D341Med (cell line): ENCODE measurements around the gene KDM1B.

Source experiments
- DNase-seq: peaks from one replicate; pipeline ENCODE4 v3.0.0; 2012; ENCODE audit warnings: low spot score

Gene KDM1B

DNA sequence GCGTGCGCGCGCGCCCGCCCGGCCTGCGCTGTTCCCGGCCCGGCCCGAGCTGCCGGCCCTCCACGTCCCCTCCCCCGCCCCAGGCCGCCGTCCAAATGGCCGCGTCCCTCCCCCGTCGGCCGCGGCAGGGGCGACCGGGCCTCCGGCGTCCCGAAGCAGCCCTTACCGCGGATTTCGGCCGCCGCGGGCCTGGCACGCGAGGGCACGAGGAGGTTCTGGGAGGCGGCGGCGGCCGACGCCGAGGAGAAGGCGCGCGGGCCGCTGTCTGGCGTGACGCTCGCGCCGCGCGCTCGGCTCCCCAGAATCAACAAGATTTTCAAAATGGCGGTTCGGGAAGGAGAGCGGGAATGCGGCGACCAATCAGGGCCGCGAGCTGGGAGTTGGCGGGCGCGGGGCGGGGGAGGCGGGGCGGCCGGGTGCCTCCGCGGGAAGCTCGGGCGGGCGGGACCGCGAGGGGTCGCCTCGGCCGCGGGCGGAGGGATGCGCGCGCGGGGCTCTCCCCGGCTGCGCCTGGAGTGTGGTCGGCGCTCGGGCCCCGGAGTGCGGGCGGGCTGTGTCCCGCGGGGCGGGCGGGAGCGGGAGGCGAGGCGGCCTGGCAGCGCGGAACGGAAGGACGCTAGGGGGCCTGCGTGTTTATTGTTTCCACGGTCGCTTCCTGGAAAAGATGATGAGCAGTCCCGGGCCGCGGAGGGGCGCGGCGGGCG is 109.1 kb downstream of the KDM1B start, which contains the start of gene DEK:
TSS of gene DEK (minus strand) at position 312 of the 704 bp plus-strand sequence. CDS start 543 bp downstream, outside the sequence.
- DNase-seq, result peak; percentile 97

DNA sequence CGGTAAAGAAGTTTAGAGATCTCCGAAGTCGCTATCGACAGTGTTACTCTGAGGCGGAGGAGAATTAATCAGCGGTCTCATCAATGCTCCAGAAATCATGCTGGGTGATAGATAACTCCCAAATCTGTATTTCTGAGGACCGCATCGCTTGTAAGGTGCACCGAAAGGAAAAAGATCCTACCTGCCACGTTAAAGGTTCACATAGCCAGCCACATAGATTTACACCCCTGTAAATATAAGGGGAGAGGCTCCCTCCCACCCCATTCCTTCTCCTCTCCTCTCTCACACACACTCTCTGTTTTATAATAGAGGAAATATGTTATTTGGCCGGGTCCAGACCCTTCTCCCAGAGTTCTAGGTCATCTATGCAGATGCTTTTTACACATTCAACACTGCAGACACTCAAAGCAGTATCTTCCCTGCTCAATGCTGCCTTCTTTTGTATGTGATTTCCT is 109.7 kb downstream of the KDM1B start:
- no peak for DNase-seq

DNA sequence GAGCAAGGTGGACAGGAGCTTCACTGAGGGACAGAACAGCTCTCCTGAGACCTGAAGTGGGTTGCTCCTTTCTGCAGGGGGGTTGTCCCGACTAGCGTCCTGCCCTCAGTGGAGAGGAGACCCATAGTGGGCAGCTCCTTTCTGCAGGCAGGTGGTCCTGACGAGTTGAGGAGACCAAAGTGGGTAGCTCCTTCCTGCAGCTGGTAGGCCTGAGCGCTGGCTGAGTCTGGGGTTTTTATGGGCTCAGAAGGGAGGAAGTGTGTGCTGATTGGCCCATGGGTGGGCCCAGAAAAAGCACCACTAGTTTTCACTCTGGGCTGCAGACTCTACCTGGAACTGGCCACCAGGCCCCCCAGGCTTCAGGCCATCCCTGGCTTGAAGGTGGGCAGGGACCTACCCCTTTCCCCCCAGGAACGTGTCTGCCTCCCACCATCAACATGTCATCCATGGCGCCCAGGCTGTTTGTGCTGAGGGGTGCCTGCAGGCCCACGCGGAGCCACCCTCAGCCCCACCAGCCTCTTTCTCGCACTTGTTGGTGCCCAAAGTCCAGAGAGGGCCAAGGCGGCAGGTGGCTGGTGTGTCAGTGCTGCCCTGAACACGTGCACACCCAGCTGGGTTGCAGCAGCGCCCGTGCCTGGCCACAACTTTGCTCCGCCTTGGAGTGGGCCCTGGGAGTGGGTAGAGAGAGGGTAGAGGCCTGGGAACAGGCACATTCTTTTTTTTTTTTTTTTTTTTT is 110.7 kb downstream of the KDM1B start:
- DNase-seq, result no peak

DNA sequence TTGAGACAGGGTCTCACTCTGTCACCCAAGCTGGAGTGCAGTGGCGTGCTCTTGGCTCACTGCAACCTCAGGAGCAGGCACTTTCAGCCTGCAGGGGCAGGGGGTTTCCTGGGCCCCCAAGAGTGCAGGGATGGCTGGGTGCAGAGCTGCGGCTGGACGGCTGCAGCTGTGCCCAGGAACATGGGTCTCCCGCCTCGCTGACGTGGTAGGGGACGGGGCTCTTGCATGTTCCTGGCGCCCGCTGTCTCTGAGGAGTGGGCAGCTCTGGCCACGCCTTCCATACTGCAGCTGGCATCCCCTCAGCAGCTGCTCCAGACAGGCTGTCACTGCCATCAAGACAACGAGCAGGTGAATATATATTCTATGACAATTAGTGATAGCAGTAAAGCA is 111.3 kb downstream of the KDM1B start:
- no peak for DNase-seq

DNA sequence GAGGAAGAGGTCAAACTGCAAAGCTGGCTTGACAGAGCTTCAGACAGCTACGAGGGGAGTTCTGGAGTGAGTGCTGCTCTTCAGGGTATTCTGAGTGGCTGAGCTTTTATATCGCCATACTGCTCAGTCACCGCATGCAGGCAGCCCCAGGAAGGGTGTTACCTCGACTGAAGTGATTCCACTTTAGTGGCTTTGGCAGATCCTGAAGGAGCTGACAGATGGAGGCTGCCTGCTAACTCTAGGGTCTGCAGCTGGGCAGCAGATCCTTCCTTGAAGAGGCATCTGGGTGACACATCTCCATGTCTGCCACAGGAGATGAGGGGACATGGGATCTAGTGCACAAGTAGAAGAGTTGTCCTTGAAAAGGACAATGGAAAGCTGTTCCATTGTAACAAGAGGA is 112.8 kb downstream of the KDM1B start:
- no peak for DNase-seq

DNA sequence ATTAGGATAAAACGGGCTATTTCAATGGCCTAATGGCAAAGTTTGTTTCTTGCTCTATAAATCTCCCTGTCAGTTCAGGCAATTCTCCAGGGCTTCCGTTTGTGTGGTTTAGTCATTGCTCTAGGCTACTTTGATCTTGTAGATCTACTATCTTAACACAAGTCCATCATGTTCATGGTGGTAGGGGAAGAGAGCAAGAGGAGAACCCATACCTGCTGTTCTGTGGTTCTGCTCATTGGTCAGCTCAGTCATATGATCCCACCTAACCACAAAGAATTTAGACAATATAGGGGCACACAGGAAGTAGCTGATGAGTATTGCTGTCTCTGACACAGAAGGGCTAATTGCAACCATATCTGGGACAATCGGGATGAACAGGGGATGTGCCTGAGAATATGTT is 114.0 kb downstream of the KDM1B start:
- DNase-seq, result no peak

DNA sequence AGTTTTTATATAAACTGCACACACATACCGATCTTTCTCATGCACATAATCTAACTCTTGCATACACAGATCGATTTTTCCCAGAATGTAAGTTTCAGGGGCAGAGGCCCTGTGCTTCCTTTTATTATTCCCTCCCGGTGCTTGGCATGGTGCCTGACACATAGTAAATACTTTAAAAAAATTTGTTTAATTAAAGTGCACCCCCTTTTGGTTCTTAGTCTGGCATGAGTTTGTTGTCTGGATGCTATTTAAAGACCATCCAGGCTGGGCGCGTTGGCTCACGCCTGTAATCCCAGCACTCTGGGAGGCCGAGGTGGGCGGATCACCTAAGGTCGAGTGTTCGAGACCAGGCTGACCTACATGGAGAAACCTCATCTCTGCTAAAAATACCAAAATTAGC is 114.5 kb downstream of the KDM1B start:
- no peak for DNase-seq

DNA sequence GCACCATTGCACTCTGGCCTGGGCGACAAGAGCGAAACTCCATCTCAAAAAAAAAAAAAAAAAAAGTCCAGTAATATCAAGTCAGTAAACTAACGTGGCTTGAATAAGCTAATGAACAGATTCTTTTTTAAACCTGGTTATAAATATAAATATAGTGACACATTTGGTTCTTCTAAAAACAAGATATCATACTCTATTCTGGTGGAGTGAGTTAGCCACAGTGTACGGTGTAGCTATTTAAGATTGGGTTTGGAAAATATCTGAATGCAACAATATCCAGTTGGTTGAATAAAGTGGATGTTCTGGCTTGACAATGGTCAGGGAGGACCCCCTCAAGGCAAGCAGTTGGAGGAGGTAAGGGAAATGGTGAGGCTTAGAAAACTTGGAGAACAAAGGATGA is 115.0 kb downstream of the KDM1B start:
- DNase-seq, result no peak
